GM23338 (cell line): ENCODE results near the gene CNTNAP2. TPM values are rescaled to one million over a fixed set of nuclear protein-coding genes. Genes with fewer than 3 reads are reported as not detected.

Source experiments
- ATAC-seq: fragments of 200-7000 bp; cut with Tn5 transposase; 3 replicates; pipeline ENCODE4 v1.9.1; 2020
- DNase-seq: peaks from one replicate; pipeline ENCODE4 v3.0.0-alpha.2; 2015; ENCODE audit warnings: low spot score
- H2AFZ ChIP-seq: fragments of 200-600 bp; sonication (generic); 2 replicates; pipeline ENCODE4 v1.8.0; 2016; ENCODE audit warnings: antibody characterized with exemption, mild to moderate bottlenecking, moderate library complexity
- H3F3A ChIP-seq: fragments of 200-600 bp; sonication (generic); replicated peaks from 2 replicates; pipeline ENCODE4 v1.8.0; 2017; ENCODE audit warnings: antibody characterized with exemption, mixed run types, low read depth
- H3K27ac ChIP-seq: fragments of 200-600 bp; sonication (generic); 2 replicates; pipeline ENCODE4 v1.6.1; 2016; ENCODE audit warnings: low read depth
- H3K27me3 ChIP-seq: fragments of 200-600 bp; sonication (generic); 2 replicates; pipeline ENCODE4 v1.8.0; 2016; ENCODE audit warnings: mild to moderate bottlenecking, mixed run types, moderate library complexity; ENCODE audit not compliant: insufficient read depth
- H3K36me3 ChIP-seq: fragments of 200-600 bp; sonication (generic); 2 replicates; pipeline ENCODE4 v1.8.0; 2016; ENCODE audit warnings: mild to moderate bottlenecking; ENCODE audit not compliant: insufficient read depth
- H3K4me1 ChIP-seq: fragments of 200-600 bp; sonication (generic); 2 replicates; pipeline ENCODE4 v1.8.0; 2016; ENCODE audit warnings: mild to moderate bottlenecking, moderate library complexity; ENCODE audit not compliant: insufficient read depth
- H3K4me2 ChIP-seq: fragments of 200-600 bp; sonication (generic); 2 replicates; pipeline ENCODE4 v1.7.1; 2017; ENCODE audit warnings: mixed run types
- H3K4me3 ChIP-seq: fragments of 200-600 bp; sonication (generic); 2 replicates; pipeline ENCODE4 v1.6.1; 2016; ENCODE audit warnings: mixed run types
- H3K79me2 ChIP-seq: fragments of 200-600 bp; sonication (generic); replicated peaks from 2 replicates; pipeline ENCODE4 v1.8.0; 2017; ENCODE audit warnings: mild to moderate bottlenecking; ENCODE audit not compliant: insufficient read depth
- H3K9me2 ChIP-seq: fragments of 200-600 bp; sonication (generic); 2 replicates; pipeline ENCODE4 v1.8.0; 2017; ENCODE audit not compliant: insufficient read depth
- H4K20me1 ChIP-seq: fragments of 200-600 bp; sonication (generic); replicated peaks from 2 replicates; pipeline ENCODE4 v1.8.0; 2017; ENCODE audit warnings: mild to moderate bottlenecking; ENCODE audit not compliant: insufficient read depth
- H3K27ac Mint-ChIP-seq: 2 replicates; pipeline ENCODE4 v1.8.0; 2020; ENCODE audit warnings: inconsistent platforms, mild to moderate bottlenecking, moderate library complexity, mixed read lengths
- H3K27me3 Mint-ChIP-seq: 3 replicates; pipeline ENCODE4 v1.8.0; 2022; ENCODE audit warnings: low read depth, mild to moderate bottlenecking, moderate library complexity, mixed read lengths, inconsistent platforms; ENCODE audit not compliant: insufficient read depth, poor library complexity
- H3K36me3 Mint-ChIP-seq: 3 replicates; pipeline ENCODE4 v1.8.0; 2021; ENCODE audit warnings: low read depth, mild to moderate bottlenecking, inconsistent platforms, moderate library complexity, mixed read lengths
- H3K4me1 Mint-ChIP-seq: 3 replicates; pipeline ENCODE4 v1.8.0; 2020; ENCODE audit warnings: mild to moderate bottlenecking, inconsistent platforms, mixed read lengths
- H3K4me3 Mint-ChIP-seq: 3 replicates; pipeline ENCODE4 v1.8.0; 2021; ENCODE audit warnings: moderate library complexity, mild to moderate bottlenecking, inconsistent platforms, mixed read lengths
- H3K9me3 Mint-ChIP-seq: 3 replicates; pipeline ENCODE4 v1.8.0; 2020; ENCODE audit warnings: moderate library complexity, mild to moderate bottlenecking, inconsistent platforms, mixed read lengths
- CREB1 ChIP-seq: fragments of 250-450 bp; sonication (Bioruptor Pico); IDR thresholded peaks from 2 replicates; pipeline ENCODE4 v1.5.0; 2020; ENCODE audit warnings: low read depth, mild to moderate bottlenecking, moderate library complexity
- CTCF ChIP-seq, 2 experiments: fragments of 200-600 bp in 1 of 2; sonication (generic) in 1 of 2; conservative IDR thresholded peaks; 2 replicates each; pipeline versions ENCODE4 v1.5.1 to v1.6.1; 2016 to 2017; ENCODE audit warnings: antibody characterized with exemption in 2 of 2, low read depth in 2 of 2, mild to moderate bottlenecking in 2 of 2, moderate library complexity in 1 of 2
- EZH2 ChIP-seq: fragments of 200-600 bp; sonication (generic); IDR thresholded peaks from one replicate; pipeline ENCODE4 v1.8.0; 2017; ENCODE audit warnings: antibody characterized with exemption, mild to moderate bottlenecking, low read depth; ENCODE audit not compliant: unreplicated experiment
- EZH2phosphoT487 ChIP-seq: fragments of 200-600 bp; sonication (generic); IDR thresholded peaks from one replicate; pipeline ENCODE4 v1.8.1; 2018; ENCODE audit warnings: antibody characterized with exemption; ENCODE audit not compliant: unreplicated experiment
- JUNB ChIP-seq: IDR thresholded peaks from one replicate; pipeline ENCODE4 v1.6.1; 2016; ENCODE audit warnings: antibody characterized with exemption; ENCODE audit not compliant: unreplicated experiment
- NANOG ChIP-seq: IDR thresholded peaks from 2 replicates; pipeline ENCODE4 v1.6.1; 2016; ENCODE audit warnings: antibody characterized with exemption, borderline replicate concordance
- POLR2AphosphoS5 ChIP-seq: IDR thresholded peaks from 2 replicates; pipeline ENCODE4 v1.6.1; 2016; ENCODE audit warnings: antibody characterized with exemption, low read depth
- ZNF114 ChIP-seq: fragments of 250-450 bp; sonication (Bioruptor Pico); IDR thresholded peaks from 2 replicates; pipeline ENCODE4 v1.5.0; 2020; ENCODE audit warnings: mild to moderate bottlenecking, moderate library complexity
- ZNF462 ChIP-seq: fragments of 250-450 bp; sonication (Bioruptor Pico); IDR thresholded peaks from 2 replicates; pipeline ENCODE4 v1.5.0; 2020; ENCODE audit warnings: mild to moderate bottlenecking, moderate library complexity
- polyA plus RNA-seq: library from polyadenylated mRNA; unstranded; fragments of >200 nt; fragmentation: Nextera tagmentation; extraction: Ambion mirVana; gene quantifications from 2 replicates; pipeline ENCODE4 v1.2.1, GENCODE V29; 2016
- total RNA-seq: library from RNA; depleted of rRNA; stranded (reverse); fragments of >200 nt; shearing (Covaris generic); gene quantifications from 2 replicates; pipeline ENCODE4 v1.2.3, GENCODE V29; 2014
- TF ChIP-seq, protein P1 (sequence below): IDR thresholded peaks from one replicate; pipeline ENCODE4 v1.6.1; 2018; ENCODE audit warnings: antibody characterized with exemption; ENCODE audit not compliant: unreplicated experiment
- TF ChIP-seq, protein P2 (sequence below): IDR thresholded peaks from 2 replicates; pipeline ENCODE4 v1.6.1; 2016; ENCODE audit warnings: antibody characterized with exemption

Gene CNTNAP2
- total and polyA plus RNA-seq, 2 experiments from 2014 or later = 38.2 to 61.3 TPM

DNA sequence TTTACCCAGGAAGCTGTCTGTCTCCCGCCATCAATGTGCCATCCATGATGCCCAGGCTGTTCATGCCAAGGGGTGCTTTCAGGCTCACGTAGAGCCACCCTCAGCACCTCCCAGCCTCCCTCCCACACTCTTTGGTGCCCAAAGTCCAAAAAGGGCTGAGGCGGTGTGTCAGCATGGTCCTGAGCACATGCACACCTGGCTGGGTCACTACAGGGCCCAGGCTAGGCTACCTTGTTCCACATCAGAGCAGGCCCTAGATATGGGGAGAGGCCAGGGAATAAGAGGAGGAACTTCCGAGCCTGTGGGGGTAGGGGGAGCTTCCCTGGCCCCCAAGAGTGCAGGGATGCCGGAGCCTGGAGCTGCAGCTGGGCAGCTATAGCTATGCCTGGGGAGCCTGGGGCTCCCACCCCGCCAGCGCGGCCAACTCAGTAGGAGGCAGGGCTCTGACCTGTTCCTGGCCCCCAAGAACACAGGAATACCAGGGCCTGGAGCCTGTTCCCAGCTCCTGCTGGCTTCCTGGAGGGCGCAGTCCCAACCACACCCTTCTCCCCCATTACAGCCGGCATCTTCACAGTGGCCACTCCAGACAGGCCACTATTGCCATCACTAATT lies 2340.8 kb downstream of the CNTNAP2 start (continued):
- TF ChIP-seq, protein P1, sequence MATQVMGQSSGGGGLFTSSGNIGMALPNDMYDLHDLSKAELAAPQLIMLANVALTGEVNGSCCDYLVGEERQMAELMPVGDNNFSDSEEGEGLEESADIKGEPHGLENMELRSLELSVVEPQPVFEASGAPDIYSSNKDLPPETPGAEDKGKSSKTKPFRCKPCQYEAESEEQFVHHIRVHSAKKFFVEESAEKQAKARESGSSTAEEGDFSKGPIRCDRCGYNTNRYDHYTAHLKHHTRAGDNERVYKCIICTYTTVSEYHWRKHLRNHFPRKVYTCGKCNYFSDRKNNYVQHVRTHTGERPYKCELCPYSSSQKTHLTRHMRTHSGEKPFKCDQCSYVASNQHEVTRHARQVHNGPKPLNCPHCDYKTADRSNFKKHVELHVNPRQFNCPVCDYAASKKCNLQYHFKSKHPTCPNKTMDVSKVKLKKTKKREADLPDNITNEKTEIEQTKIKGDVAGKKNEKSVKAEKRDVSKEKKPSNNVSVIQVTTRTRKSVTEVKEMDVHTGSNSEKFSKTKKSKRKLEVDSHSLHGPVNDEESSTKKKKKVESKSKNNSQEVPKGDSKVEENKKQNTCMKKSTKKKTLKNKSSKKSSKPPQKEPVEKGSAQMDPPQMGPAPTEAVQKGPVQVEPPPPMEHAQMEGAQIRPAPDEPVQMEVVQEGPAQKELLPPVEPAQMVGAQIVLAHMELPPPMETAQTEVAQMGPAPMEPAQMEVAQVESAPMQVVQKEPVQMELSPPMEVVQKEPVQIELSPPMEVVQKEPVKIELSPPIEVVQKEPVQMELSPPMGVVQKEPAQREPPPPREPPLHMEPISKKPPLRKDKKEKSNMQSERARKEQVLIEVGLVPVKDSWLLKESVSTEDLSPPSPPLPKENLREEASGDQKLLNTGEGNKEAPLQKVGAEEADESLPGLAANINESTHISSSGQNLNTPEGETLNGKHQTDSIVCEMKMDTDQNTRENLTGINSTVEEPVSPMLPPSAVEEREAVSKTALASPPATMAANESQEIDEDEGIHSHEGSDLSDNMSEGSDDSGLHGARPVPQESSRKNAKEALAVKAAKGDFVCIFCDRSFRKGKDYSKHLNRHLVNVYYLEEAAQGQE = no peak
- TF ChIP-seq NANOG = no peak
- TF ChIP-seq ZNF114 (CRISPR knock-in tag) = no peak
- no peak for TF ChIP-seq CTCF (conservative IDR thresholded peaks at IDR 0.05; ENCODE audit: low read depth in 2 of 2)
- no peak for TF ChIP-seq POLR2AphosphoS5
- no peak for TF ChIP-seq EZH2phosphoT487
- no peak for TF ChIP-seq JUNB
- no peak for TF ChIP-seq EZH2
- TF ChIP-seq CREB1 (CRISPR knock-in tag) = no peak

DNA sequence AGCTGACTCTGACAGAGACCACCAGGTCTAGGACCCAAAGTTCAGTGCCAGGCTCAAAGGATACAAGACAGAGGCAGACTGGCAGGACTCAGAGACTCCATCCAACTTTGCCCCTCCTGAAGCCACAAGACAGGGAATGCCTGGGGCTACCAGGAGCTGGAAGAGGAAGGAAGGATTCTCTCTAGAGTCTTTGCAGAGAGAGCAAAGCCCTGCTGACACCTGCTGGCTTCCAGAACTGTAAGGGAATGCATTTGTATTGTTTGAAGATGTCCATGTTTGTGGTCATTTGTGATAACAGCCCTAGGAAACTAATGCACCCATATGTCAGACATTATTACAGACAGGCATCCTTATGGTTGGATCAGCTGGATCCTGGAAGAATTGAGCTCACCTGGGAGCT lies 2341.7 kb downstream of the CNTNAP2 start:
- ATAC-seq = no peak
- TF ChIP-seq, protein P2, sequence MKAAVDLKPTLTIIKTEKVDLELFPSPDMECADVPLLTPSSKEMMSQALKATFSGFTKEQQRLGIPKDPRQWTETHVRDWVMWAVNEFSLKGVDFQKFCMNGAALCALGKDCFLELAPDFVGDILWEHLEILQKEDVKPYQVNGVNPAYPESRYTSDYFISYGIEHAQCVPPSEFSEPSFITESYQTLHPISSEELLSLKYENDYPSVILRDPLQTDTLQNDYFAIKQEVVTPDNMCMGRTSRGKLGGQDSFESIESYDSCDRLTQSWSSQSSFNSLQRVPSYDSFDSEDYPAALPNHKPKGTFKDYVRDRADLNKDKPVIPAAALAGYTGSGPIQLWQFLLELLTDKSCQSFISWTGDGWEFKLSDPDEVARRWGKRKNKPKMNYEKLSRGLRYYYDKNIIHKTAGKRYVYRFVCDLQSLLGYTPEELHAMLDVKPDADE = no peak
- no peak for TF ChIP-seq ZNF462 (CRISPR knock-in tag)

More for the DNA sequence above, 2341.7 kb downstream of the CNTNAP2 start:
- Mint-ChIP-seq H3K9me3 (peaks cover 13% of the 10 kb centered on the region), H3K4me3 (no peak overlapping the region), H3K4me1 (peaks cover 4% of the 10 kb centered on the region; the same call in 2 of the 3 replicates), H3K27ac (no peak overlapping the region), H3K27me3 (peaks cover 2% of the 10 kb centered on the region), H3K36me3 (peaks cover 7% of the 10 kb centered on the region)
- H3K4me2 ChIP-seq = no peak overlapping the region
- H3K79me2 ChIP-seq = no peaks in the 10 kb centered on the region
- 0 out of 2 replicates have a peak, but pooled peaks cover 3% of the 10 kb centered on the region for H3F3A ChIP-seq
- H2AFZ ChIP-seq = no peak overlapping the region
- DNase-seq = no peak
- no peaks in the 10 kb centered on the region for H3K4me1 ChIP-seq
- H3K27me3 ChIP-seq = no peaks in the 10 kb centered on the region
- no peaks in the 10 kb centered on the region for H3K36me3 ChIP-seq
- H3K9me2 ChIP-seq = peaks cover 4% of the 10 kb centered on the region; the same call in 1 of the 2 replicates
- H3K27ac ChIP-seq = no peak overlapping the region
- no peak overlapping the region for H3K4me3 ChIP-seq
- H4K20me1 ChIP-seq = no peaks in the 10 kb centered on the region
